Panc1 (cell line): ENCODE measurements around the gene MAPKAP1.

Source experiments
- CTCF ChIP-seq: fragments of 450-650 bp; IDR thresholded peaks from 2 replicates; pipeline ENCODE4 v1.5.1; 2017; ENCODE audit warnings: mild to moderate bottlenecking
- POLR2AphosphoS5 ChIP-seq: IDR thresholded peaks from 2 replicates; pipeline ENCODE4 v1.6.1; 2012; ENCODE audit warnings: mild to moderate bottlenecking, low read depth, low read length, moderate library complexity
- REST ChIP-seq, 2 experiments: IDR thresholded peaks; 2 replicates each; pipeline ENCODE4 v1.6.1; 2011 to 2012; ENCODE audit warnings: low read depth in 2 of 2, control low read depth in 1 of 2, low read length in 1 of 2, mild to moderate bottlenecking in 1 of 2, moderate library complexity in 1 of 2; ENCODE audit not compliant: insufficient read depth in 1 of 2

GRCh38 chr9:125653325-125653724 is 53.7 kb downstream of the MAPKAP1 start:
- TF ChIP-seq CTCF, result no peak
- TF ChIP-seq POLR2AphosphoS5, result no peak
- no peak for TF ChIP-seq REST (IDR thresholded peaks at IDR 0.05; ENCODE audit: insufficient read depth in 1 of 2, low read depth in 2 of 2, low read length in 1 of 2)
